Posterior cingulate gyrus (tissue), 11 donors: Measurements from ENCODE around the gene TOM1L2.
"Not testable (repeated sequence)": the region's sequence is repeated elsewhere in the genome, so short reads cannot be mapped to it uniquely, and the experiment has no call there.

Experiments
- DNase-seq, 10 donors: peaks; one replicate each; pipeline versions ENCODE4 v3.0.0 to v3.0.0-alpha.2; 2020 to 2021; ENCODE audit warnings: mixed read lengths in 3 of 10
- intact Hi-C: fragments of 100-400 bp; cut with DNase I; formaldehyde crosslinking; loops from one replicate; pipeline ENCODE4 v1.15.1; 2023

TOM1L2 gene

GRCh38 chr17:17998934-17999333 is 26.7 kb upstream of the TOM1L2 start:
- intact Hi-C loops: no loop called here
- DNase-seq: peak in 2 of 10 donors; percentile 23 to 64

GRCh38 chr17:17995887-17996286 is 23.7 kb upstream of the TOM1L2 start:
- DNase-seq: peak in 2 of 10 donors; percentile 1 to 22
- intact Hi-C loops: not testable (repeated sequence)

- DNase-seq: peak in 6 of 10 donors; percentile 27 to 85 (median 30)
- intact Hi-C loops: no loop called here
These were observed 22.3 kb upstream of the TOM1L2 start for GRCh38 chr17:17994271-17995069.

- intact Hi-C loops: no loop called here
- DNase-seq: peak in 2 of 10 donors; percentile 39 to 52
These were observed 21.7 kb upstream of the TOM1L2 start for GRCh38 chr17:17993852-17994251.

- DNase-seq: peak in 2 of 10 donors; percentile 11 to 40
- intact Hi-C loops: no loop called here
These were observed 21.2 kb upstream of the TOM1L2 start for GRCh38 chr17:17993366-17993765.

- peak in 2 of 10 donors; percentile 35 to 72 for DNase-seq
- intact Hi-C loops: no loop called here
These were observed 18.1 kb upstream of the TOM1L2 start for GRCh38 chr17:17990282-17990681.

- DNase-seq: peak in 1 of 10 donors; percentile 20
- intact Hi-C loops: no loop called here
These were observed 17.4 kb upstream of the TOM1L2 start for GRCh38 chr17:17989618-17990017.

- intact Hi-C loops: no loop called here
- DNase-seq: peak in 1 of 10 donors; percentile 35
These were observed 16.9 kb upstream of the TOM1L2 start for GRCh38 chr17:17989081-17989480.

- DNase-seq: peak in 1 of 10 donors; percentile 42
- intact Hi-C loops: no loop called here
These were observed 16.3 kb upstream of the TOM1L2 start for GRCh38 chr17:17988427-17988945.

GRCh38 chr17:17987901-17988300 is 15.7 kb upstream of the TOM1L2 start:
- DNase-seq: peak in 2 of 10 donors; percentile 44 to 70
- intact Hi-C loops: no loop called here

GRCh38 chr17:17987187-17987896 is 15.1 kb upstream of the TOM1L2 start:
- peak in 1 of 10 donors; percentile 49 for DNase-seq
- intact Hi-C loops: no loop called here

- DNase-seq: no peak
- intact Hi-C loops: no loop called here
These were observed 13.4 kb upstream of the TOM1L2 start for GRCh38 chr17:17985555-17985954.

GRCh38 chr17:17985153-17985552 is 13.0 kb upstream of the TOM1L2 start:
- intact Hi-C loops: no loop called here
- no peak for DNase-seq

GRCh38 chr17:17983776-17984175 is 11.6 kb upstream of the TOM1L2 start:
- intact Hi-C loops: no loop called here
- no peak for DNase-seq

GRCh38 chr17:17983376-17983775 is 11.2 kb upstream of the TOM1L2 start:
- intact Hi-C loops: no loop called here
- no peak for DNase-seq

GRCh38 chr17:17982801-17983200 is 10.6 kb upstream of the TOM1L2 start:
- DNase-seq: no peak
- intact Hi-C loops: no loop called here

- DNase-seq: no peak
- intact Hi-C loops: no loop called here
These were observed 9.1 kb upstream of the TOM1L2 start for GRCh38 chr17:17981330-17981729.

GRCh38 chr17:17979778-17980177 is 7.6 kb upstream of the TOM1L2 start:
- no peak for DNase-seq
- intact Hi-C loops: no loop called here

GRCh38 chr17:17978481-17979424 is 6.6 kb upstream of the TOM1L2 start:
- intact Hi-C loops: no loop called here
- DNase-seq: peak in 1 of 10 donors; percentile 56

- peak in 1 of 10 donors; percentile 67 for DNase-seq
- intact Hi-C loops: no loop called here
These were observed 4.9 kb upstream of the TOM1L2 start for GRCh38 chr17:17976931-17977570.
